GM12878 (cell line): ENCODE data around the gene PHC3. TPM values are rescaled to one million over a fixed set of nuclear protein-coding genes. Genes with fewer than 3 reads are reported as not detected.

Source experiments
- BCL11A ChIP-seq: IDR thresholded peaks from 2 replicates; pipeline ENCODE4 v1.6.1; 2011; ENCODE audit warnings: low read depth, low read length
- BHLHE40 ChIP-seq, 2 experiments: fragments of 450-650 bp in 1 of 2; IDR thresholded peaks; 2 replicates each; pipeline ENCODE4 v1.6.1; 2011 to 2017; ENCODE audit warnings: low read depth in 2 of 2, borderline replicate concordance in 1 of 2, improper control_type of control experiment in 1 of 2, low read length in 1 of 2, mild to moderate bottlenecking in 1 of 2
- CBX3 ChIP-seq: fragments of 200-600 bp; sonication (generic); IDR thresholded peaks from 2 replicates; pipeline ENCODE4 v1.6.1; 2016; ENCODE audit warnings: low read depth, borderline replicate concordance
- CHD1 ChIP-seq: IDR thresholded peaks from 2 replicates; pipeline ENCODE4 v1.6.1; 2012; ENCODE audit warnings: low read depth, low read length, improper control_type of control experiment
- CHD2 ChIP-seq: IDR thresholded peaks from 2 replicates; pipeline ENCODE4 v1.6.1; 2011; ENCODE audit warnings: low read depth, low read length, improper control_type of control experiment, borderline replicate concordance
- DPF2 ChIP-seq: fragments of 450-650 bp; IDR thresholded peaks from 2 replicates; pipeline ENCODE4 v1.6.1; 2017; ENCODE audit warnings: mild to moderate bottlenecking
- KDM1A ChIP-seq: fragments of 200-600 bp; sonication (generic); IDR thresholded peaks from 2 replicates; pipeline ENCODE4 v1.6.1; 2016; ENCODE audit warnings: borderline replicate concordance
- NFYA ChIP-seq: IDR thresholded peaks from 2 replicates; pipeline ENCODE4 v1.6.1; 2011; ENCODE audit warnings: low read depth, mild to moderate bottlenecking, low read length, improper control_type of control experiment, borderline replicate concordance
- PBX3 ChIP-seq: IDR thresholded peaks from 2 replicates; pipeline ENCODE4 v1.6.1; 2011; ENCODE audit warnings: mild to moderate bottlenecking, low read depth, low read length, moderate library complexity; ENCODE audit not compliant: insufficient replicate concordance
- PML ChIP-seq: IDR thresholded peaks from 2 replicates; pipeline ENCODE4 v1.6.1; 2012; ENCODE audit warnings: low read length, inconsistent platforms
- POLR2AphosphoS2 ChIP-seq: IDR thresholded peaks from 2 replicates; pipeline ENCODE4 v1.6.1; 2011; ENCODE audit warnings: low read depth, mild to moderate bottlenecking, low read length, improper control_type of control experiment, moderate library complexity
- RAD21 ChIP-seq: IDR thresholded peaks from 2 replicates; pipeline ENCODE4 v1.6.1; 2011; ENCODE audit warnings: mild to moderate bottlenecking, low read depth, low read length, moderate library complexity; ENCODE audit not compliant: insufficient read depth
- RAD51 ChIP-seq: fragments of 450-650 bp; IDR thresholded peaks from 2 replicates; pipeline ENCODE4 v1.6.1; 2016; ENCODE audit warnings: moderate library complexity, mild to moderate bottlenecking, inconsistent platforms
- RB1 ChIP-seq: fragments of 450-650 bp; formaldehyde crosslinking; IDR thresholded peaks from 2 replicates; pipeline ENCODE4 v1.6.1; 2017; ENCODE audit warnings: mild to moderate bottlenecking, borderline replicate concordance
- RELB ChIP-seq: fragments of 450-650 bp; IDR thresholded peaks from 2 replicates; pipeline ENCODE4 v1.6.1; 2017; ENCODE audit warnings: low read depth, mild to moderate bottlenecking, moderate library complexity
- RFX5 ChIP-seq: IDR thresholded peaks from 2 replicates; pipeline ENCODE4 v1.6.1; 2011; ENCODE audit warnings: low read depth, low read length, improper control_type of control experiment
- SKIL ChIP-seq: fragments of 450-650 bp; IDR thresholded peaks from 2 replicates; pipeline ENCODE4 v1.6.1; 2017; ENCODE audit warnings: mild to moderate bottlenecking, low read depth, inconsistent platforms; ENCODE audit not compliant: poor library complexity, severe bottlenecking
- STAT3 ChIP-seq: IDR thresholded peaks from 2 replicates; pipeline ENCODE4 v1.6.1; 2011; ENCODE audit warnings: low read depth, low read length, improper control_type of control experiment
- ZBED1 ChIP-seq: IDR thresholded peaks from 2 replicates; pipeline ENCODE4 v1.6.1; 2016; ENCODE audit warnings: borderline replicate concordance
- ZNF687 ChIP-seq: fragments of 450-650 bp; IDR thresholded peaks from 2 replicates; pipeline ENCODE4 v1.6.1; 2017; ENCODE audit warnings: mild to moderate bottlenecking, moderate library complexity
- polyA plus RNA-seq, 11 experiments: library from polyadenylated mRNA; depleted of rRNA in 4 of 11; unstranded in 6 of 11; stranded (reverse) in 5 of 11; fragments of >200 nt; fragmentation: Nextera tagmentation in 4 of 11; fragmentation: Illumina TruSeq in 1 of 11; extraction: Ambion mirVana in 4 of 11; extraction: Trizol in 1 of 11; gene quantifications; 1 replicate in 1 of 11; 2 replicates in 10 of 11; pipeline versions ENCODE4 v1.2.1 to v1.2.3, GENCODE V29; 2011 to 2016; ENCODE audit warnings: inconsistent platforms in 2 of 11, missing spikeins in 2 of 11, low read depth in 1 of 11
- total RNA-seq, 4 experiments: library from RNA; depleted of rRNA in 3 of 4; stranded (reverse); fragments of >200 nt in 3 of 4; fragmentation: Illumina TruSeq in 1 of 4; extraction: Trizol in 1 of 4; gene quantifications; 2 replicates each; pipeline versions ENCODE4 v1.2.1 to v1.2.3, GENCODE V29; 2013 to 2021

The PHC3 gene
- total and polyA plus RNA-seq, 10 of the 15 experiments (the other 5 are each of a cell fraction or from before 2014, with no cell fraction given) = 3.3 to 62.3 (median 22.1) TPM

GRCh38 chr3:170180908-170181885 lies at the start of gene PHC3 (continued):
- TF ChIP-seq PBX3 (no peak), POLR2AphosphoS2 (0 out of 2 replicates have a peak, but pooled peaks have one; percentile 49), RELB (peak; percentile 75), DPF2 (peak; percentile 60; the same call in 1 of the 2 replicates), ZNF687 (no peak), STAT3 (no peak), PML (peak; percentile 71; the same call in 1 of the 2 replicates), CHD1 (no peak), NFYA (no peak), SKIL (peak; percentile 10), RB1 (no peak), RAD21 (no peak), CBX3 (no peak), BCL11A (0 out of 2 replicates have a peak, but pooled peaks have one; percentile 6), RAD51 (peak; percentile 97), RFX5 (no peak), KDM1A (no peak), ZBED1 (peak; percentile 44; the same call in 1 of the 2 replicates), CHD2 (peak; percentile 46; the same call in 1 of the 2 replicates), BHLHE40 (IDR thresholded peaks at IDR 0.05; ENCODE audit: borderline replicate concordance in 1 of 2, low read depth in 2 of 2, low read length in 1 of 2) (peak; percentile 55 to 75)
